Small intestine (tissue), 7 donors: ENCODE measurements around the gene G2E3. TPM values are rescaled to one million over a fixed set of nuclear protein-coding genes. Genes with fewer than 3 reads are reported as not detected.

ENCODE experiments used
- DNase-seq, 2 donors: peaks; one replicate each; pipeline versions ENCODE4 v3.0.0 to v3.0.0-alpha.2; 2013
- FAIRE-seq: peaks from 2 replicates; lab custom pipeline; 2012; peaks lifted over from hg19 to GRCh38; lab: Jason Lieb, UNC
- H3K27ac ChIP-seq, 3 donors: one replicate each; pipeline ENCODE4 v1.5.1; 2013; ENCODE audit warnings: low read length in 2 of 3, mild to moderate bottlenecking in 2 of 3, control low read depth in 1 of 3, inconsistent platforms in 1 of 3, low read depth in 1 of 3, moderate library complexity in 1 of 3
- H3K27me3 ChIP-seq, 3 donors: one replicate each; pipeline ENCODE4 v1.6.1; 2013; ENCODE audit warnings: low read length in 3 of 3, inconsistent platforms in 1 of 3; ENCODE audit not compliant: control insufficient read depth in 3 of 3, insufficient read depth in 3 of 3
- H3K36me3 ChIP-seq, 3 donors: one replicate each; pipeline ENCODE4 v1.6.1; 2013; ENCODE audit warnings: low read length in 3 of 3, inconsistent platforms in 1 of 3, low read depth in 1 of 3, mild to moderate bottlenecking in 1 of 3, moderate library complexity in 1 of 3; ENCODE audit not compliant: control insufficient read depth in 3 of 3, insufficient read depth in 2 of 3
- H3K4me1 ChIP-seq, 3 donors: one replicate each; pipeline ENCODE4 v1.6.1; 2013; ENCODE audit warnings: low read length in 2 of 3, inconsistent platforms in 1 of 3, low read depth in 1 of 3, mild to moderate bottlenecking in 1 of 3, moderate library complexity in 1 of 3; ENCODE audit not compliant: control insufficient read depth in 3 of 3, insufficient read depth in 2 of 3
- H3K4me3 ChIP-seq, 3 donors: one replicate each; pipeline ENCODE4 v1.5.1; 2013; ENCODE audit warnings: low read length in 3 of 3, control low read depth in 1 of 3, inconsistent platforms in 1 of 3, low read depth in 1 of 3, mild to moderate bottlenecking in 1 of 3, moderate library complexity in 1 of 3
- H3K9me3 ChIP-seq, 2 donors: one replicate each; pipeline ENCODE4 v1.6.1; 2013; ENCODE audit warnings: low read depth in 1 of 2, low read length in 1 of 2; ENCODE audit not compliant: control insufficient read depth in 2 of 2, insufficient read depth in 1 of 2
- WGBS, 3 donors: extraction: QIAGEN DNeasy Blood & Tissue Kit; methylation state at CpG; one replicate each; pipeline ENCODE4 v1.1.7; 2013; 5-methylcytosine and 5-hydroxymethylcytosine counted together
- polyA plus RNA-seq, 4 donors: library from polyadenylated mRNA; stranded (reverse) in 3 of 4; unstranded in 1 of 4; fragments of 200-250 nt in 3 of 4; fragments of 120-200 nt in 1 of 4; gene quantifications; one replicate each; pipeline versions ENCODE4 v1.2.1 to v1.2.3, GENCODE V29; 2013
- donor health status: healthy with polysubstance abuse.
- donor health status: control.
- donor health status: control.
- donor health status: Bipolar disorder and iron deficiency.
- donor health status: healthy.

The G2E3 gene
- polyA plus RNA-seq, 4 donors, result 2.2 to 14.4 (median 3.6) TPM

- 87 to 100% (median 93%) methylated on average over 2 of the region's 2 CpGs for WGBS, 3 donors
- H3K9me3 ChIP-seq, result peaks cover 0 to 2% of the 10 kb centered on the region in 2 donors
- FAIRE-seq (no peak), DNase-seq (no peak)
- no peak overlapping the region for H3K27ac ChIP-seq
- H3K4me3 ChIP-seq, result no peak overlapping the region
- H3K36me3 ChIP-seq, result peaks cover 0 to 3% (median 0%) of the 10 kb centered on the region in 3 donors
- no peaks in the 10 kb centered on the region for H3K4me1 ChIP-seq
- H3K27me3 ChIP-seq, result no peaks in the 10 kb centered on the region
Measured at GRCh38 chr14:30580616-30581282, 21.8 kb downstream of the G2E3 start.

- FAIRE-seq, result no peak
Measured at GRCh38 chr14:30581283-30581625, 22.3 kb downstream of the G2E3 start.

GRCh38 chr14:30582376-30582775, 23.4 kb downstream of the G2E3 start:
- Histone ChIP-seq H3K4me1 (no peaks in the 10 kb centered on the region), H3K36me3 (peaks cover 0 to 7% (median under 1%) of the 10 kb centered on the region in 3 donors), H3K27me3 (no peaks in the 10 kb centered on the region), H3K9me3 (peaks cover 0 to 2% of the 10 kb centered on the region in 2 donors), H3K4me3 (no peak overlapping the region), H3K27ac (no peak overlapping the region)
- WGBS, 3 donors, result 98 to 100% (median 100%) methylated on average over 1 of the region's 1 CpG
- FAIRE-seq (no peak), DNase-seq (no peak)

More at GRCh38 chr14:30581283-30581625, 22.3 kb downstream of the G2E3 start:
- no peak for DNase-seq
- Histone ChIP-seq H3K27me3 (no peaks in the 10 kb centered on the region), H3K4me1 (no peaks in the 10 kb centered on the region), H3K4me3 (no peak overlapping the region), H3K36me3 (peaks cover 0 to 7% (median 0%) of the 10 kb centered on the region in 3 donors), H3K9me3 (peaks cover 0 to 2% of the 10 kb centered on the region in 2 donors), H3K27ac (no peak overlapping the region)
- WGBS, 3 donors, result 82 to 85% (median 83%) methylated on average over 7 of the region's 7 CpGs

GRCh38 chr14:30584058-30584630, 25.2 kb downstream of the G2E3 start:
- Histone ChIP-seq H3K27ac (no peak overlapping the region), H3K36me3 (peaks cover 0 to 7% (median 4%) of the 10 kb centered on the region in 3 donors), H3K9me3 (peaks cover 0 to 2% of the 10 kb centered on the region in 2 donors), H3K4me3 (no peak overlapping the region), H3K4me1 (no peaks in the 10 kb centered on the region), H3K27me3 (no peaks in the 10 kb centered on the region)
- FAIRE-seq (no peak), DNase-seq (no peak)

- FAIRE-seq, result peak; percentile 5
- Histone ChIP-seq H3K36me3 (peaks cover 0 to 7% (median 4%) of the 10 kb centered on the region in 3 donors), H3K4me3 (no peak overlapping the region), H3K4me1 (no peaks in the 10 kb centered on the region), H3K27me3 (no peaks in the 10 kb centered on the region), H3K9me3 (peaks cover 0 to 2% of the 10 kb centered on the region in 2 donors), H3K27ac (no peak overlapping the region)
- no peak for DNase-seq
Measured at GRCh38 chr14:30585204-30585603, 26.2 kb downstream of the G2E3 start.

- Histone ChIP-seq H3K27ac (no peak overlapping the region), H3K27me3 (no peaks in the 10 kb centered on the region), H3K4me3 (no peak overlapping the region), H3K36me3 (peaks cover 0 to 4% (median 3%) of the 10 kb centered on the region in 3 donors), H3K4me1 (peaks cover 0 to 3% (median 0%) of the 10 kb centered on the region in 3 donors), H3K9me3 (peaks cover 0 to 2% of the 10 kb centered on the region in 2 donors)
- no peak for FAIRE-seq
- DNase-seq, result no peak
- 65 to 74% (median 66%) methylated on average over 3 of the region's 3 CpGs for WGBS, 3 donors
Measured at GRCh38 chr14:30587141-30587540, 28.2 kb downstream of the G2E3 start.

- H3K36me3 ChIP-seq, result peaks cover 0 to 4% (median 3%) of the 10 kb centered on the region in 3 donors
- peaks cover 0 to 3% (median 0%) of the 10 kb centered on the region in 3 donors for H3K4me1 ChIP-seq
- no peak overlapping the region for H3K4me3 ChIP-seq
- no peaks in the 10 kb centered on the region for H3K27me3 ChIP-seq
- peaks cover 0 to 2% of the 10 kb centered on the region in 2 donors for H3K9me3 ChIP-seq
- FAIRE-seq, result no peak
- no peak overlapping the region for H3K27ac ChIP-seq
- no peak for DNase-seq
Measured at GRCh38 chr14:30588873-30589272, 29.9 kb downstream of the G2E3 start.

GRCh38 chr14:30596935-30597334, 38.0 kb downstream of the G2E3 start:
- Histone ChIP-seq H3K9me3 (no peaks in the 10 kb centered on the region), H3K36me3 (peaks cover 2 to 10% (median 6%) of the 10 kb centered on the region in 3 donors), H3K4me1 (no peaks in the 10 kb centered on the region), H3K27ac (no peak overlapping the region), H3K27me3 (no peaks in the 10 kb centered on the region), H3K4me3 (no peak overlapping the region)
- DNase-seq, result no peak
- 77 to 83% (median 79%) methylated on average over 1 of the region's 1 CpG for WGBS, 3 donors
- peak; percentile 30 for FAIRE-seq
